GM23338 (cell line): ENCODE results near the gene CDC16. TPM values are rescaled to one million over a fixed set of nuclear protein-coding genes. Genes with fewer than 3 reads are reported as not detected.
A peak's percentile ranks its signal among the peaks of the same experiment; 100 is the strongest.

Source experiments
- ATAC-seq: fragments of 200-7000 bp; cut with Tn5 transposase; 3 replicates; pipeline ENCODE4 v1.9.1; 2020
- DNase-seq: peaks from one replicate; pipeline ENCODE4 v3.0.0-alpha.2; 2015; ENCODE audit warnings: low spot score
- H2AFZ ChIP-seq: fragments of 200-600 bp; sonication (generic); 2 replicates; pipeline ENCODE4 v1.8.0; 2016; ENCODE audit warnings: antibody characterized with exemption, mild to moderate bottlenecking, moderate library complexity
- H3F3A ChIP-seq: fragments of 200-600 bp; sonication (generic); replicated peaks from 2 replicates; pipeline ENCODE4 v1.8.0; 2017; ENCODE audit warnings: antibody characterized with exemption, mixed run types, low read depth
- H3K27ac ChIP-seq: fragments of 200-600 bp; sonication (generic); 2 replicates; pipeline ENCODE4 v1.6.1; 2016; ENCODE audit warnings: low read depth
- H3K27me3 ChIP-seq: fragments of 200-600 bp; sonication (generic); 2 replicates; pipeline ENCODE4 v1.8.0; 2016; ENCODE audit warnings: mild to moderate bottlenecking, mixed run types, moderate library complexity; ENCODE audit not compliant: insufficient read depth
- H3K36me3 ChIP-seq: fragments of 200-600 bp; sonication (generic); 2 replicates; pipeline ENCODE4 v1.8.0; 2016; ENCODE audit warnings: mild to moderate bottlenecking; ENCODE audit not compliant: insufficient read depth
- H3K4me1 ChIP-seq: fragments of 200-600 bp; sonication (generic); 2 replicates; pipeline ENCODE4 v1.8.0; 2016; ENCODE audit warnings: mild to moderate bottlenecking, moderate library complexity; ENCODE audit not compliant: insufficient read depth
- H3K4me2 ChIP-seq: fragments of 200-600 bp; sonication (generic); 2 replicates; pipeline ENCODE4 v1.7.1; 2017; ENCODE audit warnings: mixed run types
- H3K4me3 ChIP-seq: fragments of 200-600 bp; sonication (generic); 2 replicates; pipeline ENCODE4 v1.6.1; 2016; ENCODE audit warnings: mixed run types
- H3K79me2 ChIP-seq: fragments of 200-600 bp; sonication (generic); replicated peaks from 2 replicates; pipeline ENCODE4 v1.8.0; 2017; ENCODE audit warnings: mild to moderate bottlenecking; ENCODE audit not compliant: insufficient read depth
- H3K9me2 ChIP-seq: fragments of 200-600 bp; sonication (generic); 2 replicates; pipeline ENCODE4 v1.8.0; 2017; ENCODE audit not compliant: insufficient read depth
- H4K20me1 ChIP-seq: fragments of 200-600 bp; sonication (generic); replicated peaks from 2 replicates; pipeline ENCODE4 v1.8.0; 2017; ENCODE audit warnings: mild to moderate bottlenecking; ENCODE audit not compliant: insufficient read depth
- H3K27ac Mint-ChIP-seq: 2 replicates; pipeline ENCODE4 v1.8.0; 2020; ENCODE audit warnings: inconsistent platforms, mild to moderate bottlenecking, moderate library complexity, mixed read lengths
- H3K27me3 Mint-ChIP-seq: 3 replicates; pipeline ENCODE4 v1.8.0; 2022; ENCODE audit warnings: low read depth, mild to moderate bottlenecking, moderate library complexity, mixed read lengths, inconsistent platforms; ENCODE audit not compliant: insufficient read depth, poor library complexity
- H3K36me3 Mint-ChIP-seq: 3 replicates; pipeline ENCODE4 v1.8.0; 2021; ENCODE audit warnings: low read depth, mild to moderate bottlenecking, inconsistent platforms, moderate library complexity, mixed read lengths
- H3K4me1 Mint-ChIP-seq: 3 replicates; pipeline ENCODE4 v1.8.0; 2020; ENCODE audit warnings: mild to moderate bottlenecking, inconsistent platforms, mixed read lengths
- H3K4me3 Mint-ChIP-seq: 3 replicates; pipeline ENCODE4 v1.8.0; 2021; ENCODE audit warnings: moderate library complexity, mild to moderate bottlenecking, inconsistent platforms, mixed read lengths
- H3K9me3 Mint-ChIP-seq: 3 replicates; pipeline ENCODE4 v1.8.0; 2020; ENCODE audit warnings: moderate library complexity, mild to moderate bottlenecking, inconsistent platforms, mixed read lengths
- CREB1 ChIP-seq: fragments of 250-450 bp; sonication (Bioruptor Pico); IDR thresholded peaks from 2 replicates; pipeline ENCODE4 v1.5.0; 2020; ENCODE audit warnings: low read depth, mild to moderate bottlenecking, moderate library complexity
- CTCF ChIP-seq, 2 experiments: fragments of 200-600 bp in 1 of 2; sonication (generic) in 1 of 2; conservative IDR thresholded peaks; 2 replicates each; pipeline versions ENCODE4 v1.5.1 to v1.6.1; 2016 to 2017; ENCODE audit warnings: antibody characterized with exemption in 2 of 2, low read depth in 2 of 2, mild to moderate bottlenecking in 2 of 2, moderate library complexity in 1 of 2
- ETS1 ChIP-seq: IDR thresholded peaks from 2 replicates; pipeline ENCODE4 v1.6.1; 2016; ENCODE audit warnings: antibody characterized with exemption
- EZH2 ChIP-seq: fragments of 200-600 bp; sonication (generic); IDR thresholded peaks from one replicate; pipeline ENCODE4 v1.8.0; 2017; ENCODE audit warnings: antibody characterized with exemption, mild to moderate bottlenecking, low read depth; ENCODE audit not compliant: unreplicated experiment
- EZH2phosphoT487 ChIP-seq: fragments of 200-600 bp; sonication (generic); IDR thresholded peaks from one replicate; pipeline ENCODE4 v1.8.1; 2018; ENCODE audit warnings: antibody characterized with exemption; ENCODE audit not compliant: unreplicated experiment
- JUNB ChIP-seq: IDR thresholded peaks from one replicate; pipeline ENCODE4 v1.6.1; 2016; ENCODE audit warnings: antibody characterized with exemption; ENCODE audit not compliant: unreplicated experiment
- NANOG ChIP-seq: IDR thresholded peaks from 2 replicates; pipeline ENCODE4 v1.6.1; 2016; ENCODE audit warnings: antibody characterized with exemption, borderline replicate concordance
- POLR2AphosphoS5 ChIP-seq: IDR thresholded peaks from 2 replicates; pipeline ENCODE4 v1.6.1; 2016; ENCODE audit warnings: antibody characterized with exemption, low read depth
- REST ChIP-seq: IDR thresholded peaks from one replicate; pipeline ENCODE4 v1.6.1; 2018; ENCODE audit warnings: antibody characterized with exemption; ENCODE audit not compliant: unreplicated experiment
- ZNF114 ChIP-seq: fragments of 250-450 bp; sonication (Bioruptor Pico); IDR thresholded peaks from 2 replicates; pipeline ENCODE4 v1.5.0; 2020; ENCODE audit warnings: mild to moderate bottlenecking, moderate library complexity
- polyA plus RNA-seq: library from polyadenylated mRNA; unstranded; fragments of >200 nt; fragmentation: Nextera tagmentation; extraction: Ambion mirVana; gene quantifications from 2 replicates; pipeline ENCODE4 v1.2.1, GENCODE V29; 2016
- total RNA-seq: library from RNA; depleted of rRNA; stranded (reverse); fragments of >200 nt; shearing (Covaris generic); gene quantifications from 2 replicates; pipeline ENCODE4 v1.2.3, GENCODE V29; 2014

CDC16 gene
- total and polyA plus RNA-seq, 2 experiments from 2014 or later = 86.1 to 91.3 TPM

- ATAC-seq (no peak), DNase-seq (no peak)
- Mint-ChIP-seq H3K27ac (peak overlapping the region; percentile 76), H3K9me3 (no peaks in the 10 kb centered on the region; the same call in 2 of the 3 replicates), H3K36me3 (peaks cover 93% of the 10 kb centered on the region), H3K27me3 (peaks cover 12% of the 10 kb centered on the region), H3K4me1 (peaks cover 6% of the 10 kb centered on the region), H3K4me3 (no peak overlapping the region; the same call in 2 of the 3 replicates)
- H3K9me2 ChIP-seq = no peaks in the 10 kb centered on the region
- H3K4me3 ChIP-seq = no peak overlapping the region
- H3K36me3 ChIP-seq = peaks cover 22% of the 10 kb centered on the region
- H3K27ac ChIP-seq = no peak overlapping the region
- peaks cover 21% of the 10 kb centered on the region for H4K20me1 ChIP-seq
- H3K4me2 ChIP-seq = no peak overlapping the region
- peaks cover 54% of the 10 kb centered on the region for H3K79me2 ChIP-seq
- H3K27me3 ChIP-seq = no peaks in the 10 kb centered on the region
- no peak overlapping the region for H2AFZ ChIP-seq
- TF ChIP-seq REST (no peak), ZNF114 (no peak), EZH2 (no peak), ETS1 (no peak), CTCF (conservative IDR thresholded peaks at IDR 0.05; ENCODE audit: low read depth in 2 of 2) (no peak), POLR2AphosphoS5 (no peak), CREB1 (no peak)
- H3K4me1 ChIP-seq = no peaks in the 10 kb centered on the region; the same call in 1 of the 2 replicates
- H3F3A ChIP-seq = peaks cover 2% of the 10 kb centered on the region; the same call in 1 of the 2 replicates
Measured at GRCh38 chr13:114288157-114288591, 53.5 kb downstream of the CDC16 start.

- Histone ChIP-seq H3K36me3 (peaks cover 29% of the 10 kb centered on the region), H3K79me2 (peaks cover 38% of the 10 kb centered on the region), H2AFZ (no peak overlapping the region), H3K9me2 (no peaks in the 10 kb centered on the region), H3K27ac (no peak overlapping the region), H3K4me3 (no peak overlapping the region), H3K27me3 (no peaks in the 10 kb centered on the region), H3F3A (no peaks in the 10 kb centered on the region), H4K20me1 (peaks cover 13% of the 10 kb centered on the region; the same call in 1 of the 2 replicates), H3K4me1 (no peaks in the 10 kb centered on the region), H3K4me2 (no peak overlapping the region)
- H3K9me3 Mint-ChIP-seq = no peaks in the 10 kb centered on the region; the same call in 2 of the 3 replicates
- no peak overlapping the region for H3K4me3 Mint-ChIP-seq
- no peak overlapping the region; the same call in 1 of the 2 replicates for H3K27ac Mint-ChIP-seq
- H3K27me3 Mint-ChIP-seq = peaks cover 9% of the 10 kb centered on the region
- H3K4me1 Mint-ChIP-seq = no peaks in the 10 kb centered on the region; the same call in 2 of the 3 replicates
- peaks cover 74% of the 10 kb centered on the region for H3K36me3 Mint-ChIP-seq
- ATAC-seq (no peak), DNase-seq (no peak)
- TF ChIP-seq POLR2AphosphoS5 = no peak
- no peak for TF ChIP-seq ETS1
- no peak for TF ChIP-seq REST
- TF ChIP-seq NANOG = no peak
- no peak for TF ChIP-seq EZH2phosphoT487
- no peak for TF ChIP-seq JUNB
- TF ChIP-seq ZNF114 = no peak
- TF ChIP-seq EZH2 = no peak
Measured at GRCh38 chr13:114296448-114296847, 61.8 kb downstream of the CDC16 start.
